ENCODE results near the gene GAN.

GAN gene

GRCh38 chr16:81436386-81436785, 121.6 kb downstream of the GAN start:
- Histone ChIP-seq H3K79me2 (ENCODE audit: low read length) (no peaks in the 10 kb centered on the region), H3K4me3 (ENCODE audit: low read length) (no peak overlapping the region), H3K9me3 (replicated peaks; ENCODE audit: insufficient read depth, low read length) (no peaks in the 10 kb centered on the region), H3K27me3 (replicated peaks; ENCODE audit: insufficient read depth, low read length) (no peaks in the 10 kb centered on the region), H3K27ac (ENCODE audit: low read length) (no peak overlapping the region), H2AFZ (ENCODE audit: low read length) (no peak overlapping the region), H3K4me1 (ENCODE audit: low read length) (peaks cover 16% of the 10 kb centered on the region), H4K20me1 (ENCODE audit: insufficient read depth, low read length) (no peaks in the 10 kb centered on the region), H3K9ac (ENCODE audit: low read length) (no peak overlapping the region), H3K4me2 (ENCODE audit: low read depth, low read length) (no peak overlapping the region), H3F3A (ENCODE audit: insufficient read depth, low read length) (peaks cover 20% of the 10 kb centered on the region), H3K36me3 (replicated peaks; ENCODE audit: insufficient read depth, low read length) (no peaks in the 10 kb centered on the region), H3K9me2 (replicated peaks; ENCODE audit: insufficient read depth, low read length) (no peaks in the 10 kb centered on the region)
- no peak for DNase-seq
- TF ChIP-seq CTCF (IDR thresholded peaks at IDR 0.05; ENCODE audit: low read length) (no peak), EZH2phosphoT487 (IDR thresholded peaks at IDR 0.05; ENCODE audit: low read length) (no peak), EZH2 (optimal IDR thresholded peaks at IDR 0.05; ENCODE audit: low read depth, low read length) (no peak)

GRCh38 chr16:81437865-81438264, 123.1 kb downstream of the GAN start:
- H3K4me3 ChIP-seq (ENCODE audit: low read length), result no peak overlapping the region
- no peaks in the 10 kb centered on the region for H3K9me2 ChIP-seq (replicated peaks; ENCODE audit: insufficient read depth, low read length)
- H3K9ac ChIP-seq (ENCODE audit: low read length), result no peak overlapping the region
- H3K27me3 ChIP-seq (replicated peaks; ENCODE audit: insufficient read depth, low read length), result no peaks in the 10 kb centered on the region
- H3F3A ChIP-seq (ENCODE audit: insufficient read depth, low read length), result peaks cover 5% of the 10 kb centered on the region
- no peak for TF ChIP-seq CTCF (IDR thresholded peaks at IDR 0.05; ENCODE audit: low read length)
- no peak for TF ChIP-seq EZH2 (optimal IDR thresholded peaks at IDR 0.05; ENCODE audit: low read depth, low read length)
- no peak for TF ChIP-seq EZH2phosphoT487 (IDR thresholded peaks at IDR 0.05; ENCODE audit: low read length)
- DNase-seq, result no peak
- no peak overlapping the region for H3K27ac ChIP-seq (ENCODE audit: low read length)
- no peaks in the 10 kb centered on the region for H3K9me3 ChIP-seq (replicated peaks; ENCODE audit: insufficient read depth, low read length)
- no peaks in the 10 kb centered on the region for H3K36me3 ChIP-seq (replicated peaks; ENCODE audit: insufficient read depth, low read length)
- no peak overlapping the region for H3K4me2 ChIP-seq (ENCODE audit: low read depth, low read length)
- H3K79me2 ChIP-seq (ENCODE audit: low read length), result no peaks in the 10 kb centered on the region
- no peaks in the 10 kb centered on the region for H4K20me1 ChIP-seq (ENCODE audit: insufficient read depth, low read length)
- no peak overlapping the region for H2AFZ ChIP-seq (ENCODE audit: low read length)
- H3K4me1 ChIP-seq (ENCODE audit: low read length), result peaks cover 3% of the 10 kb centered on the region; the same call in 1 of the 2 replicates

Measured in MM.1S (cell line).